HG02763 (cell line): ENCODE data around the gene HINT3.
"Not testable (repeated sequence)": the region's sequence is repeated elsewhere in the genome, so short reads cannot be mapped to it uniquely, and the experiment has no call there.

Source experiments
- ATAC-seq: cut with Tn5 transposase; IDR thresholded peaks from one replicate; pipeline ENCODE4 v1.9.1; 2021; ENCODE audit warnings: mild to moderate bottlenecking, moderate library complexity; ENCODE audit not compliant: unreplicated experiment

The HINT3 gene

DNA sequence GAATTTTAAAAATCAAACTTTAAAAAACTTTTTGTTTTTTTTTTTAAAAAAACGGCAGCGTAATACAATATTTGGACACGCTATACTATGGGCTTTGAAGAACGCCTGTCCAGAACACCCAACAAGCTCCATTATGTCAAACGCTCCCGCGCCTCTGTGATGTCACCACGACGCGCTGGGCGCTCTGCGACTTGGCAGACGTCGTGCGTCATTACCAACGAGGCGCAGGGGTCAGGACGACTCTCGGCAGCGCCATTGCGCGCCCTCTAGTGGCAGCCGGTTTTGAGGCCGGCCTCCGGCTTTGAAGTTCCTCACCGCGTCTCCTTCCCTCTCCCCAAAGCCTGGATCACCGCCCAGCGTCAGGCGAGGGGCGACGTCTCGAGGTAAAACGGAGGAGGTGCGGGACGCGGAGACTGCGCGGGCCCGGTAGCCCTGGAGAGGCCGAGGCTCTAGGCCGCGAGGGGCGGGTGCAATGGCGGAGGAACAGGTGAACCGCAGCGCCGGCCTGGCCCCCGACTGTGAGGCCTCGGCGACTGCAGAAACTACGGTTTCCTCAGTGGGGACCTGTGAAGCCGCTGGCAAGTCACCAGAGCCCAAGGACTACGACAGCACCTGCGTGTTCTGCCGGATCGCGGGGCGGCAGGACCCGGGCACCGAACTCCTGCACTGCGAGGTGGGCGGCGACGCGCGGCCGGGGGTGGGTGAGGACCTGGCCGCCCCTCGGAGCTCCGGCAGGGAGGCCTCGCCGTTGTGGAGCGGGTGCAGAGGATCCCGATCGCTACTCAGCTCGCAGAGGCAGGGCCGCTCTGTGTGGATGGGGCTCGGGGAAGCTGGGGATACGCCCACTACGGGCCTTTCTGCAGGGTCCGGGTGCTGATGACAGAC lies at the start of gene HINT3:
Gene HINT3, plus strand, starts transcription at position 265 of the 885 bp plus-strand sequence. Its CDS starts 208 bp downstream, at position 473.
- ATAC-seq, result peak; percentile 92

DNA sequence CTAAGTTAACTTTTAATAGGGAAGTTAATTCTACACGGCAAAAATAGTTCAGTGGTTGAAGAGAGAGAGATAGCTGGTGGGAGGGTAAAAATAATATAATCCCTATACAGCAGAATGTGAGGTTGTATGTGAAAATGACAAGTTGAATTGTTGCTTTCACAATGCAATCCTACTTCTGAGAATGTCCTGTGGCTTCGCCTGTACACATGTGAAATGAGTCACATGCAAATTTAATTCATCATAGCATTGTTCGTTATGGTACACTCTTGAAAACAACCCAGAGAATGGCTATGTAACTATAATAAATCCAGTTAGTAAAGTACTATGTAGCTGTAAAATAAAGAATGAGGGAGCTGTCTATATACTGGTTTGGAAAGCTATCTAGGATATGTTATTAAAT lies 46.0 kb upstream of the HINT3 start:
- ATAC-seq, result peak; percentile 98

- not testable (repeated sequence) for ATAC-seq
These were observed 45.5 kb upstream of the HINT3 start for GRCh38 chr6:125911051-125911451.

- not testable (repeated sequence) for ATAC-seq
These were observed 44.1 kb upstream of the HINT3 start for GRCh38 chr6:125912430-125912829.

DNA sequence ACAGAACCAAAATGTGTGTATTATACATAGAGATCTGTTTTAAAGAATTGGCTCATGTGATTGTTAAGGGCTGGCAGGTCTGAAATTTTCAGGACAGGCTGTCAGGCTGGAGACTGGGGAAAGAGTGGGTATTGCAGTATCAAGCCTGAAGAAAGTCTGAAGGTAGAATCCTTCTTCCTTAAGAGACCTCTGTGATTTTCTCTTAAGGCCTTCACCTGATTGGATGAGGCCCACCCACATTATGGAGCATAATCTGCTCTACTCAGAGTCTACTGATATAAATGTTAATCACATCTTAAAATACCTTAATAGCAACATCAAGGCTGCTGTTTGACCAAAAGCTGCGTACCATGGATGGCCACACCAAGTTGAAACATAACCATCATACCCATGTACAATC lies 43.4 kb upstream of the HINT3 start:
- no peak for ATAC-seq

GRCh38 chr6:125913864-125914351 lies 42.7 kb upstream of the HINT3 start:
- no peak for ATAC-seq

GRCh38 chr6:125918230-125918629 lies 38.3 kb upstream of the HINT3 start:
- no peak for ATAC-seq

DNA sequence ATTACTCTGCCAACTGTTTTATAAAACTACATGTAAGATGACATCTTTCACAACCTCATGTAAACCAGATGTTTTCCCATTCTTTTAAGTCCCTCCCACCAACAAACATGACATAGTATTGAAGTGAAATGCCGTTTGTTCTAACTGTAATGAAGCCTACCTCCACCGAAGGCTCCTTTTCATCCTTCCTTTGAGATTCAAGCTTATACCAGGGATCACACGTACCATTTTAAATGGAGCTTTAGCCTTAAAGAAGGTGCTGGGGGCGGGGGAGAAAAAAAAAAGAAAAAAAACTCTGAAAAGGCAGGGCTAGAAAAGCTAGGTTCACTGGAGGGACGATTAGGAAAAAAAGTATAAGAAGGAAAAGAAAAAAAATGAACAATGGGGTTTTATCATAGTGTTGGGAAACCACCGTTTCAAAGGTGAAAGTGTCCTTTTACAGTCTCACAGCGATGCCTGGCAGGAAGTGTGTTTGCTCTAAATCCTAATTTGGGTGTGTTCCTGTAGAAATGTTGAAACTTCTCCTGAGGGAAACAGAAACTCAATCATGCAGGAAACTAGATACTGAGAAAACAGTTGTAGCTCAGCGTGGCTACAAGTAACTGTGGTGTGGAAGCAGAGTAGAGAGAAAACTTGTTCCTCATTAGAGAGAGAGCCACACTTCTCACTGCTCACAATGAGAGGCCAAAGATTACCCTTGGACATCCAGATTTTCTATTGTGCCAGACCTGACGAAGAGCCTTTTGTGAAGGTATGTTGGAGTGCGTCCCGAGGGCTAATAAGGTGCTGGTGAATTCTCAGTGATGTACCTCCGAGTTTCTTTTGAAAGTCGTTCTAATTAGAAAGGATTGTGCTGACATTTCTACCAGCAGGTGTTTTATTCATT lies 37.6 kb upstream of the HINT3 start:
- ATAC-seq, result peak; percentile 97

DNA sequence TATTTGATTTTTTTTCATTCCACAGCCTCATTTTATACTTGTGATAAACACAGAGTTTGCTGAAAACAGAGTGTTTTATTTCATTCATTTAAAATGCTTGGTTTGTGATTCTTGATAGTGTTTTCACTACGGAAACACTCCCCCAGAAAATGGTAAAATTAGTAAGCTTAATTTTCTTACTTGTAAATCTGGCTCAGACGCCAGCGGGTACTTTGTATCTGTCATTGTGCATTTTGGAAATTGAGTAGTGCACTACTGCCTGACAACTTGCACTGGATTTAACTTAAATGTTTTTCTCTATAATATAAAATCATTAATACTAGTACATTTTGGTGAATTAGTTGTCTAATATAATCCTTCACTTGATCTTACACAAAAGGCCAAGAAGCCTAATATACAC lies 37.0 kb upstream of the HINT3 start:
- no peak for ATAC-seq

GRCh38 chr6:125922322-125922860 lies 34.2 kb upstream of the HINT3 start:
- ATAC-seq, result no peak

DNA sequence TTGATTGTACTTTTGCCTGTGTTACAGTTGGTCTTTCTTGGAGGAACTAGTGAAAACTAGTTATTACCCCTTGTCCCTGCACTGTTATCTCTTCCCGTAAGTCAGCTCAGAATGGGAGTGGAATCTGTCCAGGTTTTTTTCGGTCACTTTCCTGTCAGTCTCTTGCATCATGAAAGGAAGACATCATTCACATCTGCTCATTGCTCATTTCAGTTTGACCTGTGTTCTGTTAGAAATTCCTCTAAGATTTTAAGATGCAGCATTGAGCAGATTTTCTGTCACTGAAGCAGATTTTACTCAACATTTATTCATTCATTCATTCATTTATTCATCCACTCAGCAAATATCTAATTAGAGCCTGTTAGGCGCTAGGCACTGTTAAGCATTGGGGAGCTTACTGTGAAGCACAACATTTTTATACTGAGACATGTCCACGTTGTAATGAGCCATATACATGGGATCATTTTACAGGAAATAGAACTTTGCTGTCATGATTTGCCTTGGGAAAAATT lies 33.1 kb upstream of the HINT3 start:
- no peak for ATAC-seq

GRCh38 chr6:125924169-125924568 lies 32.4 kb upstream of the HINT3 start:
- ATAC-seq, result no peak

GRCh38 chr6:125924697-125925358 lies 31.7 kb upstream of the HINT3 start:
- no peak for ATAC-seq

DNA sequence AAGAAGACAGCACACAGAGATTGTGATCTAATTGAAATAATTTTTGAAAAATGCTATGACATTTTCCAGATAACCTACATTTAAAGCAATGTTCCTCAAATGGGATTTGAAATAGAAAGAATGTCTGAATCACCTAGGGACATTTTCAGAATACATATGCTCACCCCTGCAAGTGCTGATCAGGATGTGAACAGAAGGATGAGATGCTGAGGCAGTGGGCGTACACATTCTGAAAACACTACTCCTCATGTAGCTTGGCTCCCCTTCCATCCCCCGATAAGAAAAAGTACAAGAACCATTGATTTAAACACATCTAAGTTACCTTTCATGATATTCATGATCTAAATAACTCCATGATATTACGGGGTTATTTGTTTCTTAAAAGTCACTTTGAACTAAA lies 29.9 kb upstream of the HINT3 start:
- no peak for ATAC-seq

DNA sequence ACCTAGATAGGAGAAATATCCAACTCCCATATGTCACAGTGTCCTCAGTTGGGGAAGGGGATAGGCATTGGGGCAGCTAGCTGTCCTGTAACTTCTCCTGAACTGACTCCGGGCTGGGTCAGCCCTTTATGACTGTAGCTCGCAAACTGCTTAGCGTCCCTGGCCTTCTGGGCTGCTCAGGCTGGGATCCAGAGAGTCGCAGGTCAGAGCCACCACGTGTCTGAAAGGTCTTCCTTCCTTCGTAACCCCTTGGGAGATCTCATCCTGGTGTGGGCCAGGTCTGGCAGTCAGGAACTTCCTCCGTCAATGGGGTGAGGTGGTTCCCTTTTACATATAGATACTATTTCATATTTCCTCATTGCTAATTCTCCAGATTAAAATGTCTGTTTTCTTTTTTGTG lies 28.8 kb upstream of the HINT3 start:
- ATAC-seq, result no peak

DNA sequence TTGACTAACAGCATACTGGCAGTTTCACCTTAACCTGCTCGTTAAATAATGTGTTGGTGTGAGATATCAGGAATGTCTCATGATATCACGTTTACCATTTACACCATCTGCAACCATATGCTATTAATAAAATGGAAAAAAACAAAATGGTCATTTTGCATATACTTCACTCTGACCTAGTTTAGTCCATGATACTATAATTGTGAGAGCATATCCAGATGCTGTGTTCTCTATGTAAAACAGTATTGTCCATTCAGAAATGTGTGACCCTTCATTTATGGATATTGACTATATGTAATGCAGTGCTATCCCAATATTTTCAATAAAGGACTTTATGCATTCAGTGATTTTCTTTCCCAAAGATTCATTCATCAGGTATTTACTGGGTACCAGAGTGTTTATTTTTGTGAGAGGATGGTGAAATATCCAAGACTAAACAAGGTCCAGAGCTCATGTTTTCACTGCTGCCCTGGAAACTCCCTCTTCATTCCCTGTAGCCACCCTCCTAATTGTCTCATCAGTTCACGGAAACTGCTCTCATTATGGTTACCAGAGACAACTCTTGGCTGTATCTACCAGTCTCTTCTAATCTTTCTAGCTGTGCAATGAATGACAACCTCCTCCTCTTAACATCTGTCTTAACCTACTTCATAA lies 25.7 kb upstream of the HINT3 start:
- no peak for ATAC-seq

DNA sequence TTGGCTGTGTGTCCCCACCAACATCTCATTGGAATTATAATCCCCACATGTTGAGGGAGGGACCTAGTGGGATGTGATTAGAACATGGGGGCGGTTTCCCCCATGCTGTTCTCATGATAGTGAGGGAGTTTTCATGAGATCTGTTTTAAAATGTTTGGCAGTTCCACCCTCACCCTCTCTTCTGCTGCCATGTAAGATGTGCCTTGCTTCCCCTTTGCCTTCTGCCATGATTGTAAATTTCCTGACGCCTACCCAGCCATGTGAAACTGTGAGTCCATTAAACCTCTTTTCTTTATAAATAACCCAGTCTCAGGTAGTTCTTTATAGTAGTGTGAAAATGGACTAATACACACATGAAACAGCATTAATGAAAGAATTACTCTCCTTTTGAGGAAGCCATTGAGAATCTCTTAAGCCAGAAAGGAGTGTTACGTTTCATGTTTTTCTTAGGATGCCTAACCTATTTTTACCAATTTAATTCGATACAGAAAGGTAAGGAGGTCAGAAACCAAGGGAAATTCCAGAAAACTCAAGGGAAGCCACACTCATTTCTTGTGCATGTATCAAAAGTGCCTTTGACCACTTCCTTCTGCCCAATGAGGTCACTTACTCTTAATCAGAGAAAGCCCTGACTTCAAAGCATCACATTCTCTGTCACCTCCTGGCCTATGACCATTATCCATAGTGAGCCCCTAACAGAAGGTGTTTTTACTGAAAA lies 24.7 kb upstream of the HINT3 start:
- no peak for ATAC-seq

DNA sequence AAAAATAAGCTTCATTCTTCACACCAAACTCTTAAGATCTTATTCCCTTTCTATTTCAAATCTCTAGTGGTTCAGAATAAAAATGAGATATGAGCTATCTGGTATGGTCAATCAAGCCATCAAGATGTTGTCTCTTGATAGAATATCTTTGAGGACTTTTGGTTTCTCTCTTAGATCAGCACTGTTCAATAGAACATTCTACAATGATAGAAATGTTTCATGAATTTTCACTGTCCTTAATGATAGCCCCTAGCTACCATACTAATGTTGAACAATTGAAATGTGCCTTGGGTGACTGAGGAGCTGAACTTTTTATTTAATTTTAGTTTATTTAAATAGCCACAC lies 24.1 kb upstream of the HINT3 start:
- no peak for ATAC-seq

- not testable (repeated sequence) for ATAC-seq
These were observed 21.1 kb upstream of the HINT3 start for GRCh38 chr6:125935520-125935919.

GRCh38 chr6:125939026-125939425 lies 17.5 kb upstream of the HINT3 start:
- ATAC-seq, result no peak
